ENCODE data around the gene RPS25. TPM values are rescaled to one million over a fixed set of nuclear protein-coding genes. Genes with fewer than 3 reads are reported as not detected.

RPS25 gene
- total RNA-seq (2014; rRNA removed; shearing (Covaris generic)) (1,395 and 1,541 TPM in 2 replicates), total RNA-seq (2022) (1,648 and 1,680 TPM in 2 replicates), Bru-seq, nascent RNA (percentile 100 among the genes with signal in this experiment), BruChase-seq, experiment 1, labeled RNA remaining after a 6-hour chase (percentile 100 among the genes with signal in this experiment), BruChase-seq, experiment 2, labeled RNA remaining after a 2-hour chase (percentile 99 among the genes with signal in this experiment)
- long read RNA-seq, transcript RPS25-202 (5 exons, 835 nt): major isoform, 793 of 924 reads
- long read RNA-seq, transcript RPS25-204 (3 exons, 1,462 nt): minor isoform, 89 of 924 reads
- long read RNA-seq, partial matches to known transcripts: 14 of 924 reads
- long read RNA-seq, other reads (novel, unspliced or antisense): 24 of 924 reads

DNA sequence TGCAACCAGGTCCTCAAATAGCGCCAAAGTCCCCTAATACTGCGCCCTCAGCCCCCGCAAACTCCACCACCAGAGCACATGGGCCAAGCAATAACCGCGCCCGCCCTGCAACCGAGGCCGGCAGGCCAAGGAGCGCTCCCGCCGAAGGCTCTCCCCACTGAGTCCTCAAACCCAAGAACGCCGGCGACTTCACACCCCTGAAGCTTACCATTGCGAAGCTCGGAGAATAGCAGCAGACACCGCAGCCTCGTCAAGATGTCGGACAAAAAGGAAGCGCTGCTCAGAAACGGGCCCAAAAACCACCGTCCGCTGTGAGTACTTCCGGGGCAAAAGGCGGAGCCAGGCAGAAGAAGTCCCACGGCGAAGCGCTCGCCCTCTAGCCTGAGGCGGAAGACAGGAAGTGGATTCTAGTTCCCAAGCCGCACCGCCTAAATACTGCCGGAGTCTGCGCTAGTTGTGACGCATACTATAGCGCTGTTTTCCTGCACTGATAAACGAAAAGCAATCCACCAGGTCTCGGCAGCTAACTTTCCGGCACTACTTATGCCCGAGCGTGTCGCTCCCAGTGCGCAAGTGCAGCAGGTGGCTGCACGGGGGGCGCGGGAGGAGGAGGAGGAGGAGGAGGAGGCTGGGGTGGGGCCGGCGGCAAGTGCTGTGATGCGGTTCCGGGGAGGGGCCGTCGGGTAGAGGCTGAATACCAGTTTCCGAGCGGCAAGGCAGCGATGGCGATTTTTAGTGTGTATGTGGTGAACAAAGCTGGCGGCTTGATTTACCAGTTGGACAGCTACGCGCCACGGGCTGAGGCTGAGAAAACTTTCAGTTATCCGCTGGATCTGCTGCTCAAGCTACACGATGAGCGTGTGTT lies at the start of gene RPS25, which contains the start of gene TRAPPC4:
Gene RPS25, minus strand, starts transcription at position 270 of the 865 bp plus-strand sequence. Its CDS starts 59 bp downstream, at position 211.
Gene TRAPPC4, plus strand, starts transcription at position 693 of the 865 bp plus-strand sequence. Its CDS starts 30 bp downstream, at position 723.
- H3K4me2 ChIP-seq (ENCODE audit: low read length): peak within 1 kb of the TSS; percentile 84
- TF ChIP-seq, protein P1, sequence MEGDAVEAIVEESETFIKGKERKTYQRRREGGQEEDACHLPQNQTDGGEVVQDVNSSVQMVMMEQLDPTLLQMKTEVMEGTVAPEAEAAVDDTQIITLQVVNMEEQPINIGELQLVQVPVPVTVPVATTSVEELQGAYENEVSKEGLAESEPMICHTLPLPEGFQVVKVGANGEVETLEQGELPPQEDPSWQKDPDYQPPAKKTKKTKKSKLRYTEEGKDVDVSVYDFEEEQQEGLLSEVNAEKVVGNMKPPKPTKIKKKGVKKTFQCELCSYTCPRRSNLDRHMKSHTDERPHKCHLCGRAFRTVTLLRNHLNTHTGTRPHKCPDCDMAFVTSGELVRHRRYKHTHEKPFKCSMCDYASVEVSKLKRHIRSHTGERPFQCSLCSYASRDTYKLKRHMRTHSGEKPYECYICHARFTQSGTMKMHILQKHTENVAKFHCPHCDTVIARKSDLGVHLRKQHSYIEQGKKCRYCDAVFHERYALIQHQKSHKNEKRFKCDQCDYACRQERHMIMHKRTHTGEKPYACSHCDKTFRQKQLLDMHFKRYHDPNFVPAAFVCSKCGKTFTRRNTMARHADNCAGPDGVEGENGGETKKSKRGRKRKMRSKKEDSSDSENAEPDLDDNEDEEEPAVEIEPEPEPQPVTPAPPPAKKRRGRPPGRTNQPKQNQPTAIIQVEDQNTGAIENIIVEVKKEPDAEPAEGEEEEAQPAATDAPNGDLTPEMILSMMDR (conservative IDR thresholded peaks at IDR 0.05; ENCODE audit: low read length): no peak
- no peak for TF ChIP-seq EZH2phosphoT487 (IDR thresholded peaks at IDR 0.05; ENCODE audit: borderline replicate concordance, low read depth, low read length)
- peak; percentile 97 for DNase-seq (ENCODE audit: low spot score)
- peak within 1 kb of the TSS; percentile 65 for H2AFZ ChIP-seq (ENCODE audit: low read length)
- POLR2A ChIA-PET: interaction anchor here (0.7 to 1.4 kb wide), 7 partner anchors 8 to 40 kb away, joined by 3 to 12 read pairs (median 4); partner anchors contain the start of gene CENATAC
- no peaks in the 10 kb centered on the region for H3K9me2 ChIP-seq (ENCODE audit: insufficient read depth, low read length)
- H3K36me3 ChIP-seq (ENCODE audit: insufficient read depth, low read length): peaks cover 81% of the 10 kb centered on the region
- H3K27ac ChIP-seq (ENCODE audit: low read depth, low read length, poor library complexity, severe bottlenecking): peak within 1 kb of the TSS; percentile 90
- H3K4me1 ChIP-seq (ENCODE audit: insufficient read depth, low read length, poor library complexity, severe bottlenecking): peaks cover 29% of the 10 kb centered on the region
- peak within 1 kb of the TSS; percentile 81 for H3K4me3 ChIP-seq (ENCODE audit: low read depth, low read length, poor library complexity, severe bottlenecking)
- CTCF ChIA-PET (ENCODE audit: unreplicated experiment): interaction anchor here (0.5 to 0.6 kb wide), 2 partner anchors 82 to 133 kb away, joined by 3 to 5 read pairs; no protein-coding TSS in a partner anchor
- peaks cover 69% of the 10 kb centered on the region for H3K79me2 ChIP-seq (ENCODE audit: insufficient read depth, low read depth, low read length)
- BruUV-seq (replicated peaks): no TSS peak
- no peaks in the 10 kb centered on the region for H3K9me3 ChIP-seq (ENCODE audit: low read length)
- intact Hi-C loops (cut with micrococcal nuclease; ENCODE audit: unreplicated experiment): loop anchor here (1.0 to 2.0 kb wide), 4 partner anchors 20 to 84 kb away; partner anchors contain the start of genes CENATAC and HYOU1
- peaks cover 29% of the 10 kb centered on the region; the same call in 1 of the 2 replicates for H4K20me1 ChIP-seq (ENCODE audit: insufficient read depth, low read length)

DNA sequence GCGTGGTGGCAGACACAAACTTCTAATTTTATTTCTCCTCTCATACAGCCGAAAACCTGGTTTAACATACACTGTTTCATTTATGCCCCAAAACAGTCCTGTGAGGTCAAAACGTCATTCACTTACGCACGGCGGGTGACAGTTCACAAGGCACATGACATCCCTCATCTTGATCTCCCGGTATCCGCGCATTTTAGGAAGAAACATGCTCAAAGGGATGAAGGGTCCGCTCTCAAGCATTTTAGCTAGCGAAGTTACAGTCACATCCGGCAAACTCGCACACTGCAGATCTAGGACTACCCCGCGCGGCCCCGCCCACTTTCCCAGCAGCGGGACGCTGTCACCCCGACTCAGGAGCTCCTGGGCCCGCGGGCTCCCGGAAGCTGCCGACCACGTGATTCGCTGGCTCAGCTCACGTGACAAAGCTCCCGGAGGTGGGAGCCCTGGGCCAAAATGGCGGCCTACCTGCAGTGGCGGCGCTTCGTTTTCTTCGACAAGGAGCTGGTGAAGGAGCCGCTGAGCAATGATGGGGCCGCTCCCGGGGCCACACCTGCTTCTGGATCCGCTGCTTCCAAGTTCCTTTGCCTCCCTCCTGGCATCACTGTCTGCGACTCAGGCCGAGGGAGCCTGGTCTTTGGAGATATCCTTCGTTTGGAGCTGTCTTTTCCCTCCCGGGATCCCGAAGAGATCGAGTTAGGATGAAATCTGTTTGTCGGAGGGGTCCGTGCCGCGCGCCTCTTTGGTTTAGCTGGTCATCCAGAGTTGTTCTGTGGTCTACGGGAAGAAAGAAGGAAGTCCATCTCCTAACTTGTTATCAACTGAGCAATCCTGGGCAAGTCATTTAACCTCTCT lies 49.5 kb upstream of the RPS25 start, which contains the start of gene VPS11:
Gene VPS11, plus strand, starts transcription at position 448 of the 852 bp plus-strand sequence. Its CDS starts 6 bp downstream, at position 454.
- peak within 1 kb of the TSS; percentile 83 for H3K4me3 ChIP-seq (ENCODE audit: low read depth, low read length, poor library complexity, severe bottlenecking)
- peak within 1 kb of the TSS; percentile 88 for H3K4me2 ChIP-seq (ENCODE audit: low read length)
- BruUV-seq (replicated peaks): TSS peak; percentile 89
- ChIA-PET POLR2A (interaction anchor here (0.5 to 3.0 kb wide), 17 partner anchors 10 to 162 kb away, joined by 3 to 22 read pairs (median 4); partner anchors contain the start of genes CENATAC, DPAGT1 and HMBS), CTCF (ENCODE audit: unreplicated experiment) (no interaction called here)
- intact Hi-C loops (cut with micrococcal nuclease; ENCODE audit: unreplicated experiment): loop anchor here (1.0 to 5.0 kb wide), 3 partner anchors 17 to 255 kb away; partner anchors contain the start of gene HMBS
- no peaks in the 10 kb centered on the region for H3K9me3 ChIP-seq (ENCODE audit: low read length)
- no peaks in the 10 kb centered on the region for H4K20me1 ChIP-seq (ENCODE audit: insufficient read depth, low read length)
- H3K36me3 ChIP-seq (ENCODE audit: insufficient read depth, low read length): peaks cover 24% of the 10 kb centered on the region
- peak; percentile 98 for DNase-seq (ENCODE audit: low spot score)
- H3K79me2 ChIP-seq (ENCODE audit: insufficient read depth, low read depth, low read length): peaks cover 25% of the 10 kb centered on the region
- H3K27ac ChIP-seq (ENCODE audit: low read depth, low read length, poor library complexity, severe bottlenecking): peak within 1 kb of the TSS; percentile 75
- peaks cover 23% of the 10 kb centered on the region for H3K4me1 ChIP-seq (ENCODE audit: insufficient read depth, low read length, poor library complexity, severe bottlenecking)
- H3K9me2 ChIP-seq (ENCODE audit: insufficient read depth, low read length): no peaks in the 10 kb centered on the region
- peak within 1 kb of the TSS; percentile 90 for H2AFZ ChIP-seq (ENCODE audit: low read length)
- no peak for TF ChIP-seq EZH2phosphoT487 (IDR thresholded peaks at IDR 0.05; ENCODE audit: borderline replicate concordance, low read depth, low read length)
- TF ChIP-seq, protein P1 (conservative IDR thresholded peaks at IDR 0.05; ENCODE audit: low read length): no peak

Measured in OCI-LY7 (cell line).